ENCODE data around the gene CDH13.

DNA sequence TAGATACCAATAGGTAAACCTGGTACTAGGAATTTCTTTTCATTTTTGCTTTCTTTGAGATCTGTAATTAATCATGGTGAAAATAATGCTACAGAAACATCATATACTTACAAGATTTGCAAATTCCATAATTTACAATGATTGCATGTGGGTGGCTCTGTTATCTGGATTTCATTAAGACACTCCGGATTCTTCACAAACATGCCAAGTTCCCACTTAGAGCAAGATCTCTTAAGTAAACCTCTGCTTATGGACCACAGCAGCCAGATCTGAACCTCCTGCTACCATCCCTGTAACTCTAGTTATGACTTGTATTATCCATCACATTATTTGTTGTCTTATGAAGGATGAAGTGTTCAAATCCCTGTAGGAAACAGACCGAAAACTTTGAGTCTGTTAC, 424.7 kb downstream of the CDH13 start:
- TF ChIP-seq ARNTL (CRISPR knock-in tag; IDR thresholded peaks at IDR 0.05; ENCODE audit: borderline replicate concordance, low read depth) = no peak
- no peak for TF ChIP-seq ZC3H10 (CRISPR knock-in tag; IDR thresholded peaks at IDR 0.05)
- TF ChIP-seq, protein P1, sequence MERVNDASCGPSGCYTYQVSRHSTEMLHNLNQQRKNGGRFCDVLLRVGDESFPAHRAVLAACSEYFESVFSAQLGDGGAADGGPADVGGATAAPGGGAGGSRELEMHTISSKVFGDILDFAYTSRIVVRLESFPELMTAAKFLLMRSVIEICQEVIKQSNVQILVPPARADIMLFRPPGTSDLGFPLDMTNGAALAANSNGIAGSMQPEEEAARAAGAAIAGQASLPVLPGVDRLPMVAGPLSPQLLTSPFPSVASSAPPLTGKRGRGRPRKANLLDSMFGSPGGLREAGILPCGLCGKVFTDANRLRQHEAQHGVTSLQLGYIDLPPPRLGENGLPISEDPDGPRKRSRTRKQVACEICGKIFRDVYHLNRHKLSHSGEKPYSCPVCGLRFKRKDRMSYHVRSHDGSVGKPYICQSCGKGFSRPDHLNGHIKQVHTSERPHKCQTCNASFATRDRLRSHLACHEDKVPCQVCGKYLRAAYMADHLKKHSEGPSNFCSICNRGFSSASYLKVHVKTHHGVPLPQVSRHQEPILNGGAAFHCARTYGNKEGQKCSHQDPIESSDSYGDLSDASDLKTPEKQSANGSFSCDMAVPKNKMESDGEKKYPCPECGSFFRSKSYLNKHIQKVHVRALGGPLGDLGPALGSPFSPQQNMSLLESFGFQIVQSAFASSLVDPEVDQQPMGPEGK (CRISPR knock-in tag; IDR thresholded peaks at IDR 0.05; ENCODE audit: borderline replicate concordance) = no peak
- TF ChIP-seq ZNF8 (CRISPR knock-in tag; IDR thresholded peaks at IDR 0.05) = no peak
- TF ChIP-seq, protein P2, sequence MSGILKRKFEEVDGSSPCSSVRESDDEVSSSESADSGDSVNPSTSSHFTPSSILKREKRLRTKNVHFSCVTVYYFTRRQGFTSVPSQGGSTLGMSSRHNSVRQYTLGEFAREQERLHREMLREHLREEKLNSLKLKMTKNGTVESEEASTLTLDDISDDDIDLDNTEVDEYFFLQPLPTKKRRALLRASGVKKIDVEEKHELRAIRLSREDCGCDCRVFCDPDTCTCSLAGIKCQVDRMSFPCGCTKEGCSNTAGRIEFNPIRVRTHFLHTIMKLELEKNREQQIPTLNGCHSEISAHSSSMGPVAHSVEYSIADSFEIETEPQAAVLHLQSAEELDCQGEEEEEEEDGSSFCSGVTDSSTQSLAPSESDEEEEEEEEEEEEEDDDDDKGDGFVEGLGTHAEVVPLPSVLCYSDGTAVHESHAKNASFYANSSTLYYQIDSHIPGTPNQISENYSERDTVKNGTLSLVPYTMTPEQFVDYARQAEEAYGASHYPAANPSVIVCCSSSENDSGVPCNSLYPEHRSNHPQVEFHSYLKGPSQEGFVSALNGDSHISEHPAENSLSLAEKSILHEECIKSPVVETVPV (CRISPR knock-in tag; IDR thresholded peaks at IDR 0.05) = no peak
- no peak for TF ChIP-seq ZFP30 (CRISPR knock-in tag; IDR thresholded peaks at IDR 0.05)
- TF ChIP-seq ZNF70 (CRISPR knock-in tag; IDR thresholded peaks at IDR 0.05) = no peak
- TF ChIP-seq BACH2 (CRISPR knock-in tag; IDR thresholded peaks at IDR 0.05; ENCODE audit: borderline replicate concordance) = no peak

Measured in SK-N-SH treated with all-trans-retinoic acid at 6 μM for 48 hours (cell line).